H1 (cell line): ENCODE measurements around the gene RBM19. TPM values are rescaled to one million over a fixed set of nuclear protein-coding genes. Genes with fewer than 3 reads are reported as not detected.

Experiments used
- BACH1 ChIP-seq: IDR thresholded peaks from 2 replicates; pipeline ENCODE4 v1.6.1; 2012; ENCODE audit warnings: low read length, improper control_type of control experiment
- FOSL1 ChIP-seq: IDR thresholded peaks from 2 replicates; pipeline ENCODE4 v1.6.1; 2011; ENCODE audit warnings: mild to moderate bottlenecking, low read depth, low read length, moderate library complexity; ENCODE audit not compliant: insufficient read depth
- POLR2A ChIP-seq, 2 experiments: IDR thresholded peaks; 1 replicate in 1 of 2; 2 replicates in 1 of 2; pipeline ENCODE4 v1.6.1; 2011; ENCODE audit warnings: low read depth in 2 of 2, low read length in 2 of 2, mild to moderate bottlenecking in 2 of 2; ENCODE audit errors: control extremely low read depth in 1 of 2
- polyA plus RNA-seq, 7 experiments: library from polyadenylated mRNA; depleted of rRNA in 3 of 7; stranded (reverse) in 5 of 7; unstranded in 2 of 7; fragments of >200 nt in 5 of 7; fragments of 200-250 nt in 2 of 7; gene quantifications; 1 replicate in 5 of 7; 2 replicates in 1 of 7; 4 replicates in 1 of 7; pipeline versions ENCODE4 v1.2.1 to v1.2.3, GENCODE V29; 2011 to 2013; ENCODE audit warnings: missing spikeins in 2 of 7, mixed read lengths in 2 of 7
- total RNA-seq: library from RNA; stranded (reverse); fragmentation: NEBNext Ultra II Directional; extraction: Animal tissue kit (Norgen Biotek cat#: 25700); gene quantifications from 2 replicates; pipeline ENCODE4 v1.2.1, GENCODE V29; 2021

Gene RBM19
- total and polyA plus RNA-seq, 2 of the 8 experiments (the other 6 are each of a cell fraction or from before 2014, with no cell fraction given) = 23.4 to 61.9 TPM

- TF ChIP-seq BACH1 (no peak), FOSL1 (no peak), POLR2A (IDR thresholded peaks at IDR 0.05; ENCODE audit: control extremely low read depth in 1 of 2, low read depth in 2 of 2, low read length in 2 of 2) (no peak)
- TF ChIP-seq, all 59 proteins: peak for 0
These were observed 197.3 kb downstream of the RBM19 start (continued) for GRCh38 chr12:113768850-113769249.
